IMR-90 (cell line): Measurements from ENCODE around the gene TLR9. TPM values are rescaled to one million over a fixed set of nuclear protein-coding genes. Genes with fewer than 3 reads are reported as not detected.

Experiments used
- ATAC-seq: fragments of 200-7000 bp; cut with Tn5 transposase; 2 replicates; pipeline ENCODE4 v1.9.1; 2020; ENCODE audit warnings: low read depth, mild to moderate bottlenecking, moderate library complexity
- BruUV-seq: library from RNA; stranded (reverse); fragments of 400-500 nt; replicated peaks from 2 replicates; lab custom pipeline; 2021; lab: Mats Ljungman, UMichigan
- CTCF ChIA-PET: fragments of 300-600 bp; formaldehyde crosslinking; extraction: SDS; loops from one replicate; lab custom pipeline; 2021; ENCODE audit warnings: antibody characterized with exemption; lab: Yijun Ruan, JAX
- POLR2A ChIA-PET: fragments of 300-600 bp; sonication (Branson Sonifier 250); formaldehyde crosslinking; loops from one replicate; lab custom pipeline; 2022; ENCODE audit warnings: antibody characterized with exemption; ENCODE audit not compliant: unreplicated experiment; lab: Charles Lee
- DNase-seq: peaks from one replicate; pipeline ENCODE4 v3.0.0; 2013
- H2AFZ ChIP-seq: replicated peaks from 2 replicates; pipeline ENCODE3; 2013; ENCODE audit warnings: low read length, mild to moderate bottlenecking; ENCODE audit not compliant: poor library complexity
- H2AK5ac ChIP-seq: 2 replicates; pipeline ENCODE4 v1.6.1; 2013; ENCODE audit warnings: low read depth, low read length, inconsistent platforms
- H2AK9ac ChIP-seq: replicated peaks from 2 replicates; pipeline ENCODE3; 2013; ENCODE audit warnings: mild to moderate bottlenecking, low read depth, low read length, moderate library complexity; ENCODE audit not compliant: poor library complexity
- H2BK120ac ChIP-seq: 2 replicates; pipeline ENCODE4 v1.6.1; 2013; ENCODE audit warnings: low read depth, low read length, inconsistent platforms
- H2BK15ac ChIP-seq: 3 replicates; pipeline ENCODE4 v1.6.1; 2013; ENCODE audit warnings: low read depth, low read length, inconsistent platforms
- H2BK20ac ChIP-seq: 2 replicates; pipeline ENCODE4 v1.6.1; 2013; ENCODE audit warnings: low read depth, mild to moderate bottlenecking, inconsistent platforms, low read length, moderate library complexity
- H2BK5ac ChIP-seq: 2 replicates; pipeline ENCODE4 v1.6.1; 2013; ENCODE audit warnings: mild to moderate bottlenecking, low read depth, low read length, inconsistent platforms; ENCODE audit not compliant: poor library complexity, severe bottlenecking
- H3K14ac ChIP-seq: replicated peaks from 2 replicates; pipeline ENCODE4 v1.6.1; 2013; ENCODE audit warnings: low read depth, low read length, inconsistent platforms
- H3K18ac ChIP-seq: 2 replicates; pipeline ENCODE4 v1.6.1; 2013; ENCODE audit warnings: low read depth, low read length, control low read depth
- H3K23ac ChIP-seq: 2 replicates; pipeline ENCODE4 v1.6.1; 2013; ENCODE audit warnings: low read depth, low read length, inconsistent platforms
- H3K27ac ChIP-seq: 2 replicates; pipeline ENCODE4 v1.5.1; 2013; ENCODE audit warnings: mild to moderate bottlenecking, control low read depth, low read length; ENCODE audit not compliant: insufficient read depth
- H3K27me3 ChIP-seq: 2 replicates; pipeline ENCODE4 v1.6.1; 2013; ENCODE audit warnings: low read length; ENCODE audit not compliant: control insufficient read depth, insufficient read depth
- H3K36me3 ChIP-seq: 2 replicates; pipeline ENCODE4 v1.6.1; 2013; ENCODE audit warnings: low read length, mixed read lengths; ENCODE audit not compliant: control insufficient read depth, insufficient read depth
- H3K4ac ChIP-seq: 2 replicates; pipeline ENCODE4 v1.6.1; 2013; ENCODE audit warnings: low read depth, low read length, inconsistent platforms
- H3K4me1 ChIP-seq: 2 replicates; pipeline ENCODE4 v1.6.1; 2013; ENCODE audit warnings: low read length, mixed read lengths; ENCODE audit not compliant: control insufficient read depth, insufficient read depth
- H3K4me2 ChIP-seq: 2 replicates; pipeline ENCODE4 v1.6.1; 2013; ENCODE audit warnings: low read depth, mild to moderate bottlenecking, control low read depth, low read length, moderate library complexity
- H3K4me3 ChIP-seq: 2 replicates; pipeline ENCODE4 v1.5.1; 2013; ENCODE audit warnings: low read depth, mild to moderate bottlenecking, control low read depth, low read length, moderate library complexity; ENCODE audit not compliant: insufficient read depth
- H3K56ac ChIP-seq: 2 replicates; pipeline ENCODE4 v1.6.1; 2013; ENCODE audit warnings: low read length, inconsistent platforms; ENCODE audit not compliant: insufficient read depth; ENCODE audit errors: extremely low read depth
- H3K79me1 ChIP-seq, 2 experiments: 2 replicates each; pipeline ENCODE4 v1.6.1; 2013; ENCODE audit warnings: low read length in 2 of 2, inconsistent platforms in 1 of 2, low read depth in 1 of 2
- H3K9ac ChIP-seq: 2 replicates; pipeline ENCODE4 v1.6.1; 2013; ENCODE audit warnings: low read depth, low read length, control low read depth
- H3K9me1 ChIP-seq: 2 replicates; pipeline ENCODE4 v1.6.1; 2013; ENCODE audit warnings: low read length, inconsistent platforms; ENCODE audit not compliant: insufficient read depth
- H3K9me3 ChIP-seq: 2 replicates; pipeline ENCODE4 v1.6.1; 2013; ENCODE audit warnings: low read length; ENCODE audit not compliant: control insufficient read depth, insufficient read depth
- H4K20me1 ChIP-seq: 2 replicates; pipeline ENCODE4 v1.6.1; 2013; ENCODE audit warnings: low read length, inconsistent platforms; ENCODE audit not compliant: insufficient read depth
- H4K5ac ChIP-seq: 2 replicates; pipeline ENCODE4 v1.6.1; 2013; ENCODE audit warnings: mild to moderate bottlenecking, low read depth, low read length, control low read depth
- H4K8ac ChIP-seq, 2 experiments: 2 replicates each; pipeline ENCODE4 v1.6.1; 2013; ENCODE audit warnings: low read depth in 2 of 2, low read length in 2 of 2, control low read depth in 1 of 2, inconsistent platforms in 1 of 2
- H4K91ac ChIP-seq: 2 replicates; pipeline ENCODE4 v1.6.1; 2013; ENCODE audit warnings: low read depth, low read length, inconsistent platforms; ENCODE audit not compliant: insufficient read depth
- BHLHE40 ChIP-seq: fragments of 150-350 bp; IDR thresholded peaks from 2 replicates; pipeline ENCODE4 v1.6.1; 2016; ENCODE audit warnings: mild to moderate bottlenecking, low read depth, low read length
- CEBPB ChIP-seq: IDR thresholded peaks from 2 replicates; pipeline ENCODE4 v1.6.1; 2012; ENCODE audit warnings: low read depth, low read length, improper control_type of control experiment
- CHD1 ChIP-seq: IDR thresholded peaks from 2 replicates; pipeline ENCODE4 v1.6.1; 2012; ENCODE audit warnings: low read depth, low read length, improper control_type of control experiment
- FOS ChIP-seq: fragments of 150-350 bp; IDR thresholded peaks from 2 replicates; pipeline ENCODE4 v1.6.1; 2016; ENCODE audit warnings: low read depth, low read length
- MAFK ChIP-seq: IDR thresholded peaks from 2 replicates; pipeline ENCODE4 v1.6.1; 2012; ENCODE audit warnings: low read depth, low read length, improper control_type of control experiment
- MAZ ChIP-seq: IDR thresholded peaks from 2 replicates; pipeline ENCODE4 v1.6.1; 2012; ENCODE audit warnings: low read depth, mild to moderate bottlenecking, low read length, improper control_type of control experiment, moderate library complexity, borderline replicate concordance
- MXI1 ChIP-seq: IDR thresholded peaks from 2 replicates; pipeline ENCODE4 v1.6.1; 2012; ENCODE audit warnings: low read depth, mild to moderate bottlenecking, low read length, moderate library complexity, borderline replicate concordance
- POLR2A ChIP-seq: IDR thresholded peaks from 2 replicates; pipeline ENCODE4 v1.6.1; 2012; ENCODE audit warnings: mild to moderate bottlenecking, low read depth, low read length
- RAD21 ChIP-seq: IDR thresholded peaks from 2 replicates; pipeline ENCODE4 v1.6.1; 2012; ENCODE audit warnings: low read length, improper control_type of control experiment
- RCOR1 ChIP-seq: IDR thresholded peaks from 2 replicates; pipeline ENCODE4 v1.6.1; 2012; ENCODE audit warnings: mild to moderate bottlenecking, low read length, improper control_type of control experiment; ENCODE audit not compliant: insufficient replicate concordance
- RFX5 ChIP-seq: IDR thresholded peaks from 2 replicates; pipeline ENCODE4 v1.8.0; 2012; ENCODE audit warnings: low read depth, mild to moderate bottlenecking, low read length, moderate library complexity
- SMC3 ChIP-seq: fragments of 150-350 bp; IDR thresholded peaks from 2 replicates; pipeline ENCODE4 v1.6.1; 2016; ENCODE audit warnings: low read depth, mild to moderate bottlenecking, antibody characterized with exemption, low read length, moderate library complexity
- WGBS, 2 experiments: methylation state at CpG; one replicate each; pipeline versions ENCODE4 v1.1.5 to v1.1.7; 2013; ENCODE audit warnings: missing lambda C conversion rate in 2 of 2; ENCODE audit not compliant: insufficient read length in 1 of 2; ENCODE audit errors: extremely low coverage in 2 of 2; 5-methylcytosine and 5-hydroxymethylcytosine counted together
- dilution Hi-C: fragments of 300-500 bp; cut with HindIII; formaldehyde crosslinking; loops from one replicate; pipeline ENCODE4 v1.14.3; 2018; ENCODE audit warnings: low sequenced_read_pairs; ENCODE audit not compliant: unreplicated experiment
- in situ Hi-C: fragments of 300-500 bp; cut with MboI; formaldehyde crosslinking; loops from 3 replicates; pipeline ENCODE4 v1.14.3; 2019; ENCODE audit warnings: low sequenced_read_pairs, inconsistent platforms, mixed read lengths
- intact Hi-C: fragments of 100-400 bp; cut with micrococcal nuclease; formaldehyde crosslinking; loops from 2 replicates; pipeline ENCODE4 v1.10.0; 2022
- polyA plus RNA-seq, 3 experiments: library from polyadenylated mRNA; depleted of rRNA; stranded (reverse); fragments of >200 nt; gene quantifications; 2 replicates each; pipeline ENCODE4 v1.2.3, GENCODE V29; 2012; ENCODE audit warnings: low replicate concordance in 1 of 3
- total RNA-seq: library from RNA; depleted of rRNA; stranded (reverse); fragments of >200 nt; gene quantifications from 2 replicates; pipeline ENCODE4 v1.2.3, GENCODE V29; 2012
- TF ChIP-seq, protein P1 (sequence below): conservative IDR thresholded peaks from 2 replicates; pipeline ENCODE4 v1.5.1; 2012; ENCODE audit warnings: mild to moderate bottlenecking, low read depth, low read length, improper control_type of control experiment
- TF ChIP-seq, protein P2 (sequence below): fragments of 150-350 bp; IDR thresholded peaks from 2 replicates; pipeline ENCODE4 v1.6.1; 2016; ENCODE audit warnings: low read depth, mild to moderate bottlenecking, low read length, moderate library complexity, borderline replicate concordance
- TF ChIP-seq, protein P3 (sequence below): fragments of 150-350 bp; IDR thresholded peaks from 2 replicates; pipeline ENCODE4 v1.6.1; 2017; ENCODE audit warnings: mild to moderate bottlenecking, antibody characterized with exemption, low read length, low read depth

The TLR9 gene
- total and polyA plus RNA-seq, 2 of the 4 experiments (the other 2 are of a cell fraction), result not detected

DNA sequence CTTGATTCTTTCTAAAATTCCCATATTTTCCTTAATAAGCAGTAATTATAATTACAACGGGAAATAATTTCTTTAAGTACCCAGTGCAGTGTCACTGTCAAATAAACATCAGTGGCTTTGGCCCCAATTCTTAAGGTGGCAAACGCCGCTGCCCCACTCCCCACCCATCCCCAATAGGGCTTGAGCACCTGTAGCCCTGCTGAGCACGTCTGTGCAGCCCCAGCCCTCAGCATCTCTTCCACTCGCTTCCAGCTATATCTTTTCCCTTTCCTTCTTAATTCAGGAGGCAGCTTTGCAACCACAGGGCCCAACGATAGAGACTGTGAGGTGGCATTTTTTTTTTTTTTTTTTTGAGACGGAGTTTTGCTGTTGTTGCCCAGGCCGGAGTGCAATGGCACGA lies 29.2 kb upstream of the TLR9 start:
- Histone ChIP-seq H3K4me1 (0 out of 2 replicates have a peak, but pooled peaks cover 2% of the 10 kb centered on the region), H2BK5ac (no peak overlapping the region), H3K9ac (no peak overlapping the region), H3K9me3 (no peaks in the 10 kb centered on the region), H3K27ac (no peak overlapping the region), H3K23ac (no peak overlapping the region), H3K4ac (no peak overlapping the region), H2BK15ac (no peak overlapping the region), H3K4me2 (no peak overlapping the region), H2BK20ac (no peak overlapping the region), H3K9me1 (peaks cover 2% of the 10 kb centered on the region; the same call in 1 of the 2 replicates), H2AK9ac (no peak overlapping the region), H3K56ac (no peak overlapping the region), H2AK5ac (no peak overlapping the region), H3K36me3 (peaks cover 64% of the 10 kb centered on the region), H2BK120ac (no peak overlapping the region), H3K27me3 (no peaks in the 10 kb centered on the region), H3K4me3 (no peak overlapping the region), H4K20me1 (peaks cover 25% of the 10 kb centered on the region), H2AFZ (no peak overlapping the region), H3K14ac (no peak overlapping the region), H3K18ac (no peak overlapping the region), H4K8ac (no peak overlapping the region), H4K5ac (no peak overlapping the region), H3K79me1 (peaks cover 10 to 59% of the 10 kb centered on the region in 2 experiments), H4K91ac (no peak overlapping the region)
- ChIA-PET CTCF (no interaction called here), POLR2A (no interaction called here)
- DNase-seq (no peak), ATAC-seq (no peak)
- TF ChIP-seq MAFK (no peak), MAZ (no peak), CEBPB (no peak), FOS (no peak), SMC3 (no peak), CHD1 (no peak), POLR2A (no peak), RCOR1 (no peak), RFX5 (no peak), BHLHE40 (no peak), RAD21 (no peak), MXI1 (no peak)
- TF ChIP-seq, protein P1, sequence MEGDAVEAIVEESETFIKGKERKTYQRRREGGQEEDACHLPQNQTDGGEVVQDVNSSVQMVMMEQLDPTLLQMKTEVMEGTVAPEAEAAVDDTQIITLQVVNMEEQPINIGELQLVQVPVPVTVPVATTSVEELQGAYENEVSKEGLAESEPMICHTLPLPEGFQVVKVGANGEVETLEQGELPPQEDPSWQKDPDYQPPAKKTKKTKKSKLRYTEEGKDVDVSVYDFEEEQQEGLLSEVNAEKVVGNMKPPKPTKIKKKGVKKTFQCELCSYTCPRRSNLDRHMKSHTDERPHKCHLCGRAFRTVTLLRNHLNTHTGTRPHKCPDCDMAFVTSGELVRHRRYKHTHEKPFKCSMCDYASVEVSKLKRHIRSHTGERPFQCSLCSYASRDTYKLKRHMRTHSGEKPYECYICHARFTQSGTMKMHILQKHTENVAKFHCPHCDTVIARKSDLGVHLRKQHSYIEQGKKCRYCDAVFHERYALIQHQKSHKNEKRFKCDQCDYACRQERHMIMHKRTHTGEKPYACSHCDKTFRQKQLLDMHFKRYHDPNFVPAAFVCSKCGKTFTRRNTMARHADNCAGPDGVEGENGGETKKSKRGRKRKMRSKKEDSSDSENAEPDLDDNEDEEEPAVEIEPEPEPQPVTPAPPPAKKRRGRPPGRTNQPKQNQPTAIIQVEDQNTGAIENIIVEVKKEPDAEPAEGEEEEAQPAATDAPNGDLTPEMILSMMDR, result no peak
- TF ChIP-seq, protein P2, sequence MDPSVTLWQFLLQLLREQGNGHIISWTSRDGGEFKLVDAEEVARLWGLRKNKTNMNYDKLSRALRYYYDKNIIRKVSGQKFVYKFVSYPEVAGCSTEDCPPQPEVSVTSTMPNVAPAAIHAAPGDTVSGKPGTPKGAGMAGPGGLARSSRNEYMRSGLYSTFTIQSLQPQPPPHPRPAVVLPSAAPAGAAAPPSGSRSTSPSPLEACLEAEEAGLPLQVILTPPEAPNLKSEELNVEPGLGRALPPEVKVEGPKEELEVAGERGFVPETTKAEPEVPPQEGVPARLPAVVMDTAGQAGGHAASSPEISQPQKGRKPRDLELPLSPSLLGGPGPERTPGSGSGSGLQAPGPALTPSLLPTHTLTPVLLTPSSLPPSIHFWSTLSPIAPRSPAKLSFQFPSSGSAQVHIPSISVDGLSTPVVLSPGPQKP, result no peak
- TF ChIP-seq, protein P3, sequence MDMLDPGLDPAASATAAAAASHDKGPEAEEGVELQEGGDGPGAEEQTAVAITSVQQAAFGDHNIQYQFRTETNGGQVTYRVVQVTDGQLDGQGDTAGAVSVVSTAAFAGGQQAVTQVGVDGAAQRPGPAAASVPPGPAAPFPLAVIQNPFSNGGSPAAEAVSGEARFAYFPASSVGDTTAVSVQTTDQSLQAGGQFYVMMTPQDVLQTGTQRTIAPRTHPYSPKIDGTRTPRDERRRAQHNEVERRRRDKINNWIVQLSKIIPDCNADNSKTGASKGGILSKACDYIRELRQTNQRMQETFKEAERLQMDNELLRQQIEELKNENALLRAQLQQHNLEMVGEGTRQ, result no peak
- 67% methylated on average over 1 of the region's 9 CpGs; no CpG with 5 or more reads in 1 of the 2 experiments for WGBS, 2 experiments
- intact Hi-C loops, result loop anchor here (2.0 kb wide), 1 partner anchor 14 kb away; no protein-coding TSS in a partner anchor
- dilution Hi-C loops, result no loop called here
- in situ Hi-C loops, result no loop called here
- no TSS peak for BruUV-seq
